ENCODE measurements around the gene MAP4K4. TPM values are rescaled to one million over a fixed set of nuclear protein-coding genes. Genes with fewer than 3 reads are reported as not detected.
"Not testable (repeated sequence)": the region's sequence is repeated elsewhere in the genome, so short reads cannot be mapped to it uniquely, and the experiment has no call there.

The MAP4K4 gene
- total RNA-seq, 2 experiments from 2014 or later = 90.2 to 92.2 TPM

GRCh38 chr2:101905746-101906336 is 208.3 kb downstream of the MAP4K4 start:
- no peak for ATAC-seq

DNA sequence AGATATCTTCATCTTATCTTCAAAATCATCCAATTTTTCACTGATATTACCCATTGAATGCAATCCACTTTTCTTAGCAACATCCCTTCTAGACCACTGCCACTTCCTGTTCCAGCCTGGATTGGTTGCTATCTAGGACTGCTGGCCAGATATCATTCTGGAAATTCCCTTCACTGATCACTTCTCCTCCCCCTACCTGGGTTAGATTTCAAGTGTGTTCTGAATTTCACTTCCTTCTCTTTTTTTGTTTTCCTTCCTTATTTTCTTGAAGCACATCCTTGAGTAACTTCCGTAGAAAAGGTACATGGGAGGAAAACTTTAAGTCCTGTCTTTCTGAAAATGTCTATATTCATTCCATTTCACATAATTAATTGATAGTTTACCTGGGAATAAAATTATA is 212.3 kb downstream of the MAP4K4 start:
- peaks cover 23% of the 10 kb centered on the region for H3K9me3 Mint-ChIP-seq (ENCODE audit: insufficient read depth)
- H3K4me3 Mint-ChIP-seq = no peak overlapping the region
- peaks cover 7% of the 10 kb centered on the region for H3K4me1 Mint-ChIP-seq (ENCODE audit: low read depth)
- DNase-seq = no peak
- H3K27me3 Mint-ChIP-seq (ENCODE audit: low read depth) = peaks cover 2% of the 10 kb centered on the region
- no peak overlapping the region for H3K27ac Mint-ChIP-seq
- H3K36me3 Mint-ChIP-seq (ENCODE audit: low read depth) = no peaks in the 10 kb centered on the region
- ATAC-seq = no peak
- ChIA-PET CTCF (no interaction called here), POLR2A (no interaction called here)

More at GRCh38 chr2:101905746-101906336, 208.3 kb downstream of the MAP4K4 start:
- no peak for DNase-seq
- Mint-ChIP-seq H3K36me3 (ENCODE audit: low read depth) (no peaks in the 10 kb centered on the region), H3K27ac (no peak overlapping the region), H3K9me3 (ENCODE audit: insufficient read depth) (peaks cover 23% of the 10 kb centered on the region), H3K4me1 (ENCODE audit: low read depth) (no peaks in the 10 kb centered on the region), H3K4me3 (no peak overlapping the region), H3K27me3 (ENCODE audit: low read depth) (peaks cover 9% of the 10 kb centered on the region)
- ChIA-PET CTCF (no interaction called here), POLR2A (no interaction called here)

GRCh38 chr2:101912545-101912944 is 215.0 kb downstream of the MAP4K4 start:
- Mint-ChIP-seq H3K27ac (no peak overlapping the region), H3K4me3 (no peak overlapping the region), H3K36me3 (ENCODE audit: low read depth) (no peaks in the 10 kb centered on the region), H3K27me3 (ENCODE audit: low read depth) (peaks cover 8% of the 10 kb centered on the region), H3K4me1 (ENCODE audit: low read depth) (peaks cover 7% of the 10 kb centered on the region), H3K9me3 (ENCODE audit: insufficient read depth) (peaks cover 14% of the 10 kb centered on the region)
- POLR2A ChIA-PET = no interaction called here
- DNase-seq = no peak
- CTCF ChIA-PET = interaction anchor here (1.6 kb wide), 1 partner anchor 28 kb away, joined by 4 read pairs; no protein-coding TSS in a partner anchor
- no peak for ATAC-seq

- peaks cover 1% of the 10 kb centered on the region for H3K36me3 Mint-ChIP-seq (ENCODE audit: low read depth)
- ChIA-PET CTCF (no interaction called here), POLR2A (no interaction called here)
- DNase-seq = no peak
- H3K27me3 Mint-ChIP-seq (ENCODE audit: low read depth) = peaks cover 8% of the 10 kb centered on the region
- H3K27ac Mint-ChIP-seq = no peak overlapping the region
- no peak for ATAC-seq
- peaks cover 8% of the 10 kb centered on the region for H3K9me3 Mint-ChIP-seq (ENCODE audit: insufficient read depth)
- H3K4me3 Mint-ChIP-seq = no peak overlapping the region
- no peaks in the 10 kb centered on the region for H3K4me1 Mint-ChIP-seq (ENCODE audit: low read depth)
These were observed 223.9 kb downstream of the MAP4K4 start for GRCh38 chr2:101921319-101921952.

GRCh38 chr2:101921953-101922325 is 224.4 kb downstream of the MAP4K4 start:
- peaks cover 8% of the 10 kb centered on the region for H3K27me3 Mint-ChIP-seq (ENCODE audit: low read depth)
- no peak overlapping the region for H3K27ac Mint-ChIP-seq
- H3K4me3 Mint-ChIP-seq = no peak overlapping the region
- peaks cover 1% of the 10 kb centered on the region for H3K36me3 Mint-ChIP-seq (ENCODE audit: low read depth)
- ATAC-seq (no peak), DNase-seq (no peak)
- peaks cover 13% of the 10 kb centered on the region for H3K9me3 Mint-ChIP-seq (ENCODE audit: insufficient read depth)
- POLR2A ChIA-PET = no interaction called here
- CTCF ChIA-PET = no interaction called here
- no peaks in the 10 kb centered on the region for H3K4me1 Mint-ChIP-seq (ENCODE audit: low read depth)

DNA sequence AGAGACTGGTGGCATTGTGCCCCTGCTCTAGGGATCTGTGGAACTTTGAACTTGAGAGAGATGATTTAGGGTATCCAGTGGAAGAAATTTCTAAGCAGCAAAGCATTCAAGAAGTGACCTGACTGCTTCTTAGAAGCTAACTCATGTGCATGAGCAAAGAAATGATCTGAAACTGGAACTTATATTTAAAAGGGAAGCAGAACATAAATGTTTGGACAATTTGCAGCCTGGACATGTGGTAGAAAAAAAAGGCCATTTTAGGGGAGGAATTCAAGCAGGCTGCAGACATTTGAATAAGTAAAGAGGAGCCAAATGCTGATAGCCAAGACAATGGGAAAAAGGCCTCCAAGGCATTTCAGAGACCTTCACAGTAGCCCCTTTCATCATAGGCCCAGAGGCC is 226.8 kb downstream of the MAP4K4 start:
- DNase-seq; ATAC-seq; H3K4me1 Mint-ChIP-seq (ENCODE audit: low read depth); H3K27ac Mint-ChIP-seq; H3K4me3 Mint-ChIP-seq; H3K27me3 Mint-ChIP-seq (ENCODE audit: low read depth); POLR2A ChIA-PET; CTCF ChIA-PET; H3K36me3 Mint-ChIP-seq (ENCODE audit: low read depth): not testable (repeated sequence)
- peaks cover 13% of the 10 kb centered on the region for H3K9me3 Mint-ChIP-seq (ENCODE audit: insufficient read depth)

DNA sequence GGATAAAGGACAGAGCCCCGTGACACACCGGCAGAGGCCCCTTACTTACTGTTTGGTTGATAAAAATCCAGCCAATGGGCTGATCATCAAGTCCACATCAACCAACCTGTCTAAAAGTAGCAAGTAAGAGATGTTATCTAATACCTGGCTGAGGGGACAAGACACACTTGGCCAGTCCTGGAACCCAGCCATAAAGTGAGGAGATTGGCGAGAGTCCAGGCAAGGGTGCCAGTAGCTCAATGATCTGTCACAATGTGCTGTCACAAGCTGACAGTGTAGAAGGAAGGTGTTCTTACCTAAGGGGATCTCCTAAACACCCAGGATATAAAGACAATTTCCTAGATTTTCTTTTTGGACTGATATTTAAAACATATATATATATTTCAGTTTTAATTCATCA is 232.5 kb downstream of the MAP4K4 start:
- peaks cover 8% of the 10 kb centered on the region for H3K9me3 Mint-ChIP-seq (ENCODE audit: insufficient read depth)

GRCh38 chr2:101930847-101931246 is 233.3 kb downstream of the MAP4K4 start:
- ATAC-seq (no peak), DNase-seq (no peak)
- ChIA-PET POLR2A (no interaction called here), CTCF (no interaction called here)
- H3K4me1 Mint-ChIP-seq (ENCODE audit: low read depth) = no peaks in the 10 kb centered on the region
- peaks cover 8% of the 10 kb centered on the region for H3K9me3 Mint-ChIP-seq (ENCODE audit: insufficient read depth)
- peaks cover 3% of the 10 kb centered on the region for H3K27me3 Mint-ChIP-seq (ENCODE audit: low read depth)
- H3K27ac Mint-ChIP-seq = no peak overlapping the region
- H3K4me3 Mint-ChIP-seq = no peak overlapping the region
- no peaks in the 10 kb centered on the region for H3K36me3 Mint-ChIP-seq (ENCODE audit: low read depth)

More for the DNA sequence above, 232.5 kb downstream of the MAP4K4 start:
- ChIA-PET POLR2A (no interaction called here), CTCF (interaction anchor here (1.3 to 1.4 kb wide), 2 partner anchors 46 to 311 kb away, joined by 3 to 4 read pairs; no protein-coding TSS in a partner anchor)
- no peak overlapping the region for H3K27ac Mint-ChIP-seq
- H3K36me3 Mint-ChIP-seq (ENCODE audit: low read depth) = no peaks in the 10 kb centered on the region
- ATAC-seq = no peak
- H3K4me1 Mint-ChIP-seq (ENCODE audit: low read depth) = no peaks in the 10 kb centered on the region
- H3K27me3 Mint-ChIP-seq (ENCODE audit: low read depth) = peaks cover 3% of the 10 kb centered on the region
- no peak for DNase-seq
- H3K4me3 Mint-ChIP-seq = no peak overlapping the region

GRCh38 chr2:101931402-101931801 is 233.9 kb downstream of the MAP4K4 start:
- Mint-ChIP-seq H3K4me3 (no peak overlapping the region), H3K4me1 (ENCODE audit: low read depth) (no peaks in the 10 kb centered on the region), H3K9me3 (ENCODE audit: insufficient read depth) (peaks cover 5% of the 10 kb centered on the region), H3K36me3 (ENCODE audit: low read depth) (no peaks in the 10 kb centered on the region), H3K27me3 (ENCODE audit: low read depth) (peaks cover 5% of the 10 kb centered on the region), H3K27ac (no peak overlapping the region)
- no peak for DNase-seq
- ChIA-PET POLR2A (no interaction called here), CTCF (interaction anchor here (1.3 kb wide), 1 partner anchor 75 kb away, joined by 3 read pairs; no protein-coding TSS in a partner anchor)
- no peak for ATAC-seq

DNA sequence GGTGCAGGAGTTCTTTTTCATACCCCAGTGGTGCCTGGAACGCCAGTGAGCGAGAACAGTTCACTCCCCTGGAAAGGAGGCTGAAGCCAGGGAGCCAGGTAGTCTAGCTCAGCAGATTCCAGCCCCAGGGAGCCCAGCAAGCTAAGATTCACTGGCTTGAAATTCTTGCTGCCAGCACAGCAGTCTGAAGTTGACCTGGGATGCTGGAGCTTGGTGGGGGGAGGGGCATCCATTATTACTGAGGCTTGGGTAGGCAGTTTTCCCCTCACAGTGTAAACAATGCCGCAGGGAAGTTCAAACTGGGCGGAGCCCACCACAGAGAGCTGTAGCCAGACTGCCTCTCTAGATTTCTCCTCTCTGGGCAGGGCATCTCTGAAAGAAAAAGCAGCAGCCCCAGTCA is 238.3 kb downstream of the MAP4K4 start:
- CTCF ChIA-PET; ATAC-seq; DNase-seq; H3K4me3 Mint-ChIP-seq; H3K4me1 Mint-ChIP-seq (ENCODE audit: low read depth); H3K27ac Mint-ChIP-seq; H3K36me3 Mint-ChIP-seq (ENCODE audit: low read depth); H3K9me3 Mint-ChIP-seq (ENCODE audit: insufficient read depth): not testable (repeated sequence)
- POLR2A ChIA-PET = interaction anchor here (0.6 kb wide), 1 partner anchor 483 kb away, joined by 5 read pairs; no protein-coding TSS in a partner anchor
- H3K27me3 Mint-ChIP-seq (ENCODE audit: low read depth) = peaks cover 24% of the 10 kb centered on the region

DNA sequence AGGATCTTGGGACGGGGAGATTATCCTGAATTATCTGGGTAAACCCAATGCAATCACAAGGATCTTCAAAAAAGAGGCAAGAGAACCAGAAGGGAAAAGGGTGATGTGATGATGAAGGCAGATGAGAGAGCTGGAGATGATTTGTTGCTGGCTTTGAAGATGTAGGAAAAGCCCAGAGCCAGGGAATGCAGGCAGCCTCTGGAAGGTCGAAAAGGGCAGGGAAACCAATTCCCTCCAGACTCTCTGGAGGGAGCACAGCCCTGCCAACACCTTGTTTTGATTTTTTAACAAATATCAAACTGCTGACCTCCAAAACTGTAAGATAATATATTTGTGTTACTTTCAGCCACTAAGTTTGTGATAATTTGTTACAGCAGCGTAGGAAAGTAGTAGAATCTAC is 245.3 kb downstream of the MAP4K4 start:
- no peaks in the 10 kb centered on the region for H3K36me3 Mint-ChIP-seq (ENCODE audit: low read depth)
- no peak overlapping the region for H3K27ac Mint-ChIP-seq
- no peaks in the 10 kb centered on the region for H3K4me1 Mint-ChIP-seq (ENCODE audit: low read depth)
- peaks cover 7% of the 10 kb centered on the region for H3K9me3 Mint-ChIP-seq (ENCODE audit: insufficient read depth)
- ChIA-PET POLR2A (no interaction called here), CTCF (interaction anchor here (1.2 kb wide), 1 partner anchor 58 kb away, joined by 3 read pairs; no protein-coding TSS in a partner anchor)
- ATAC-seq (no peak), DNase-seq (no peak)
- no peak overlapping the region for H3K4me3 Mint-ChIP-seq
- peaks cover 20% of the 10 kb centered on the region for H3K27me3 Mint-ChIP-seq (ENCODE audit: low read depth)

Data from activated CD8-positive, alpha-beta T cell treated with anti-CD3 and anti-CD28 coated beads, Interleukin-2, amount 10 ng/mL, durations not matched to agents 7 days and 5 days (primary cell).